Testis (tissue), 3 donors: ENCODE results near the gene ASXL1. TPM values are rescaled to one million over a fixed set of nuclear protein-coding genes. Genes with fewer than 3 reads are reported as not detected.

Experiments used
- DNase-seq: peaks from one replicate; pipeline ENCODE4 v3.0.0-alpha.2; 2019
- H3K27ac ChIP-seq, 2 donors: fragments of 200-600 bp; sonication (generic); one replicate each; pipeline ENCODE4 v1.5.1; 2019
- H3K27me3 ChIP-seq: fragments of 200-600 bp; sonication (generic); one replicate; pipeline ENCODE4 v1.5.1; 2019
- H3K36me3 ChIP-seq: fragments of 200-600 bp; sonication (generic); one replicate; pipeline ENCODE4 v1.5.1; 2017; ENCODE audit warnings: low read depth; ENCODE audit errors: missing control alignments
- H3K4me1 ChIP-seq: fragments of 200-600 bp; sonication (generic); one replicate; pipeline ENCODE4 v1.5.1; 2019
- H3K4me3 ChIP-seq, 2 donors: fragments of 200-600 bp; sonication (generic); one replicate each; pipeline ENCODE4 v1.5.1; 2017 to 2019
- H3K9me3 ChIP-seq: fragments of 200-600 bp; sonication (generic); one replicate; pipeline ENCODE4 v1.5.1; 2017
- POLR2A ChIP-seq: fragments of 450-650 bp; IDR thresholded peaks from one replicate; pipeline ENCODE4 v1.6.1; 2017; ENCODE audit warnings: antibody characterized with exemption, mild to moderate bottlenecking, moderate library complexity
- WGBS, 2 donors: methylation state at CpG; one replicate each; pipeline ENCODE4 v1.1.5; 2018; 5-methylcytosine and 5-hydroxymethylcytosine counted together
- intact Hi-C: fragments of 100-400 bp; cut with DNase I; formaldehyde crosslinking; loops from one replicate; pipeline ENCODE4 v1.15.1; 2023; ENCODE audit warnings: low total_unique reads
- polyA plus RNA-seq: library from polyadenylated mRNA; stranded (reverse); fragments of 350-450 nt; fragmentation: Illumina TruSeq; extraction: RNeasy Lipid Tissue Mini Kit (QIAGEN cat#74804); gene quantifications from one replicate; pipeline ENCODE4 v1.2.3, GENCODE V29; 2014; ENCODE audit warnings: low read depth, low replicate concordance; ENCODE audit not compliant: insufficient read depth
- total RNA-seq, 2 donors: library from RNA; depleted of rRNA; stranded (reverse); fragments of >200 nt; gene quantifications; one replicate each; pipeline ENCODE4 v1.2.3, GENCODE V29; 2016
- TF ChIP-seq, protein P1 (sequence below), 3 experiments: fragments of 450-650 bp in 2 of 3; fragments of 200-600 bp in 1 of 3; sonication (generic) in 1 of 3; IDR thresholded peaks; one replicate each; pipeline ENCODE4 v1.5.1; 2016 to 2019; ENCODE audit warnings: antibody characterized with exemption in 3 of 3, mild to moderate bottlenecking in 2 of 3, moderate library complexity in 1 of 3

ASXL1 gene
- total and polyA plus RNA-seq, 3 donors from 2014 or later = 101 to 161 (median 125) TPM

GRCh38 chr20:32427996-32428395 lies 69.9 kb downstream of the ASXL1 start:
- Histone ChIP-seq H3K9me3 (no peaks in the 10 kb centered on the region), H3K27me3 (no peaks in the 10 kb centered on the region), H3K4me3 (no peak overlapping the region), H3K36me3 (no peaks in the 10 kb centered on the region), H3K4me1 (no peaks in the 10 kb centered on the region), H3K27ac (no peak overlapping the region)
- DNase-seq = no peak
- 88 to 95% methylated on average over 6 of the region's 6 CpGs for WGBS, 2 donors
- TF ChIP-seq, protein P1, sequence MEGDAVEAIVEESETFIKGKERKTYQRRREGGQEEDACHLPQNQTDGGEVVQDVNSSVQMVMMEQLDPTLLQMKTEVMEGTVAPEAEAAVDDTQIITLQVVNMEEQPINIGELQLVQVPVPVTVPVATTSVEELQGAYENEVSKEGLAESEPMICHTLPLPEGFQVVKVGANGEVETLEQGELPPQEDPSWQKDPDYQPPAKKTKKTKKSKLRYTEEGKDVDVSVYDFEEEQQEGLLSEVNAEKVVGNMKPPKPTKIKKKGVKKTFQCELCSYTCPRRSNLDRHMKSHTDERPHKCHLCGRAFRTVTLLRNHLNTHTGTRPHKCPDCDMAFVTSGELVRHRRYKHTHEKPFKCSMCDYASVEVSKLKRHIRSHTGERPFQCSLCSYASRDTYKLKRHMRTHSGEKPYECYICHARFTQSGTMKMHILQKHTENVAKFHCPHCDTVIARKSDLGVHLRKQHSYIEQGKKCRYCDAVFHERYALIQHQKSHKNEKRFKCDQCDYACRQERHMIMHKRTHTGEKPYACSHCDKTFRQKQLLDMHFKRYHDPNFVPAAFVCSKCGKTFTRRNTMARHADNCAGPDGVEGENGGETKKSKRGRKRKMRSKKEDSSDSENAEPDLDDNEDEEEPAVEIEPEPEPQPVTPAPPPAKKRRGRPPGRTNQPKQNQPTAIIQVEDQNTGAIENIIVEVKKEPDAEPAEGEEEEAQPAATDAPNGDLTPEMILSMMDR (IDR thresholded peaks at IDR 0.05) = no peak
- no peak for TF ChIP-seq POLR2A
- intact Hi-C loops = no loop called here

DNA sequence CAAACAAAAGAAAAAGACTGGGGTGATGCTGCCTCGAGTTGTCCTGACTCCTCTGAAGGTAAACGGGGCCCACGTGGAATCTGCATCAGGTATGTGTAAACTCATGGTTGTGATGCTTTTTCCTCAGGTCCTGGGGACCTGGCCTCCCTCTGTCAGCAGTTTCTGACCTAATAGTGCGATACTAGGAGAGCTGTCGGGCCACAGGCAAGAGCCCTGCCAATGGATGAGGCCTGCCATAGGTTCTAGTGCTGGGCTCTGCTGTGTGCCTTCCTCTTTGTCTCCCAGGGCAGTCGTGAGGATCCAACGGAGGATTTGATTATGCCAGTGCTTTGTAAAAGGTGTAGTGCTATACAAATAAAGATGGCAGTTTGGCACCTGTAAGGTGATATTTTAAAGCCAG lies 71.2 kb downstream of the ASXL1 start:
- Histone ChIP-seq H3K27me3 (no peaks in the 10 kb centered on the region), H3K36me3 (no peaks in the 10 kb centered on the region)
- DNase-seq = no peak

DNA sequence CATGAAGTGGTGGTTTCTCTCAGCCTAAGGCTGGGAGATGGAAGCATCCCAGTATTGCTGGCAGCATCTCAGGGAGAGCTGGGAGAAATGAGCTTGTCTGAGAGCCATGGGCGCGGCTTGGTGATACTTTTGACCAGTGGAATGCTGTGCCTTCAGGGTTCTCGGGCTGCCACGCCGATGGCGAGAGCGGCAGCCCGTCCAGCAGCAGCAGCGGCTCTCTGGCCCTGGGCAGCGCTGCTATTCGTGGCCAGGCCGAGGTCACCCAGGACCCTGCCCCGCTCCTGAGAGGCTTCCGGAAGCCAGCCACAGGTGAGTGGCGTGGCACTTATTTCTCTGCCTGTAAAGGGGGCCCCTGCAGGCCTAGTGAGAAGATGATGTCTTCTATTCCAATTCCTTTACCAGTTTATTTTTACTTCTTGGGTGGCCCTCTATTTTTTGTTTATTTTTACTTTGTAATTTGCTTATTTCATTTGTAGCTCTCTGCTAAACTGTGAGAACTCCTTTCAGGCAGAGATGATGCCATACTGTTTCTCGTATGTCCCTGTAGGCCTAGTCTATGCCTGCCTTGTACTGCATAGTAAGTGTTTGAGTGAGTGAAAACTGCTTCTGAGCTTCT lies 71.7 kb downstream of the ASXL1 start:
- H3K9me3 ChIP-seq = no peaks in the 10 kb centered on the region
- no peaks in the 10 kb centered on the region for H3K4me1 ChIP-seq
- H3K36me3 ChIP-seq = no peaks in the 10 kb centered on the region
- TF ChIP-seq POLR2A = no peak
- TF ChIP-seq, protein P1 (IDR thresholded peaks at IDR 0.05) = no peak
- no peaks in the 10 kb centered on the region for H3K27me3 ChIP-seq
- no peak for DNase-seq
- intact Hi-C loops = no loop called here
- 94 to 97% methylated on average over 16 of the region's 16 CpGs for WGBS, 2 donors
- no peak overlapping the region for H3K4me3 ChIP-seq
- no peak overlapping the region for H3K27ac ChIP-seq

More for the DNA sequence above, 71.2 kb downstream of the ASXL1 start:
- no peak overlapping the region for H3K4me3 ChIP-seq
- TF ChIP-seq POLR2A = no peak
- TF ChIP-seq, protein P1 (IDR thresholded peaks at IDR 0.05) = no peak
- H3K9me3 ChIP-seq = no peaks in the 10 kb centered on the region
- no peak overlapping the region for H3K27ac ChIP-seq
- WGBS, 2 donors = 94 to 95% methylated on average over 7 of the region's 7 CpGs
- H3K4me1 ChIP-seq = no peaks in the 10 kb centered on the region
- intact Hi-C loops = no loop called here

- 95 to 96% methylated on average over 12 of the region's 12 CpGs for WGBS, 2 donors
- no peaks in the 10 kb centered on the region for H3K4me1 ChIP-seq
- TF ChIP-seq POLR2A = no peak
- TF ChIP-seq, protein P1 (IDR thresholded peaks at IDR 0.05) = no peak
- no peaks in the 10 kb centered on the region for H3K9me3 ChIP-seq
- no peak for DNase-seq
- H3K4me3 ChIP-seq = no peak overlapping the region
- H3K36me3 ChIP-seq = no peaks in the 10 kb centered on the region
- intact Hi-C loops = no loop called here
- H3K27ac ChIP-seq = no peak overlapping the region
- no peaks in the 10 kb centered on the region for H3K27me3 ChIP-seq
Measured at GRCh38 chr20:32431457-32431856, 73.3 kb downstream of the ASXL1 start.

GRCh38 chr20:32432277-32432676 lies 74.1 kb downstream of the ASXL1 start:
- Histone ChIP-seq H3K4me3 (no peak overlapping the region), H3K4me1 (no peaks in the 10 kb centered on the region), H3K27me3 (no peaks in the 10 kb centered on the region), H3K27ac (no peak overlapping the region), H3K9me3 (no peaks in the 10 kb centered on the region), H3K36me3 (no peaks in the 10 kb centered on the region)
- 55 to 77% methylated on average over 2 of the region's 2 CpGs for WGBS, 2 donors
- intact Hi-C loops = no loop called here
- TF ChIP-seq POLR2A = no peak
- TF ChIP-seq, protein P1 (IDR thresholded peaks at IDR 0.05) = no peak
- DNase-seq = no peak
